ENCODE data around the gene ZSCAN31. TPM values are rescaled to one million over a fixed set of nuclear protein-coding genes. Genes with fewer than 3 reads are reported as not detected.

ZSCAN31 gene
- total RNA-seq, 1 donor from 2014 or later: 15.7 TPM

DNA sequence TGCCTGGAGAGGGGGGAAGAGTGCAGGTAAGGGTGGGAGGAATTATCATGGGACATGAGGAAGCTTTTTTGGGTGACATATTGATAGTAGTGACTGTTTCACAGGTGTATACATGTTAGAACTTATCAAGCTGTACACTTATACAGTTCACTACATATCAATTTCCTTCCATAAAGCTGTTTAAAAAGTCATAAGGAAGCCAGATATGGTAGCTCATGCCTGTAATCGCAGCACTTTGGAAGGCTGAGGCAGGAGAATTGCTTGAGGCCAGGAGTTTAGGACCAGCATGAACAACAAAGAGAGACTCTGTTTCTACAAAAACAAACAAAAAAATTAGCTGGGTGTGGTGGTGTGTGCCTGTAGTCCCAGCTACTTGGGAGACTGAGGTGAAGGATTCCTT is 41.9 kb upstream of the ZSCAN31 start:
- peaks cover 36% of the 10 kb centered on the region for H3K36me3 ChIP-seq
- intact Hi-C loops (cut with DNase I): no loop called here
- no peaks in the 10 kb centered on the region for H3K27me3 ChIP-seq (ENCODE audit: low read depth)
- H3K4me3 ChIP-seq: no peak overlapping the region
- H3K27ac ChIP-seq: no peak overlapping the region
- H3K9me3 ChIP-seq: no peaks in the 10 kb centered on the region
- H3K4me1 ChIP-seq: peaks cover 10% of the 10 kb centered on the region
- ATAC-seq: no peak
- no peak for DNase-seq
- TF ChIP-seq, protein P1, sequence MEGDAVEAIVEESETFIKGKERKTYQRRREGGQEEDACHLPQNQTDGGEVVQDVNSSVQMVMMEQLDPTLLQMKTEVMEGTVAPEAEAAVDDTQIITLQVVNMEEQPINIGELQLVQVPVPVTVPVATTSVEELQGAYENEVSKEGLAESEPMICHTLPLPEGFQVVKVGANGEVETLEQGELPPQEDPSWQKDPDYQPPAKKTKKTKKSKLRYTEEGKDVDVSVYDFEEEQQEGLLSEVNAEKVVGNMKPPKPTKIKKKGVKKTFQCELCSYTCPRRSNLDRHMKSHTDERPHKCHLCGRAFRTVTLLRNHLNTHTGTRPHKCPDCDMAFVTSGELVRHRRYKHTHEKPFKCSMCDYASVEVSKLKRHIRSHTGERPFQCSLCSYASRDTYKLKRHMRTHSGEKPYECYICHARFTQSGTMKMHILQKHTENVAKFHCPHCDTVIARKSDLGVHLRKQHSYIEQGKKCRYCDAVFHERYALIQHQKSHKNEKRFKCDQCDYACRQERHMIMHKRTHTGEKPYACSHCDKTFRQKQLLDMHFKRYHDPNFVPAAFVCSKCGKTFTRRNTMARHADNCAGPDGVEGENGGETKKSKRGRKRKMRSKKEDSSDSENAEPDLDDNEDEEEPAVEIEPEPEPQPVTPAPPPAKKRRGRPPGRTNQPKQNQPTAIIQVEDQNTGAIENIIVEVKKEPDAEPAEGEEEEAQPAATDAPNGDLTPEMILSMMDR (IDR thresholded peaks at IDR 0.05): no peak

DNA sequence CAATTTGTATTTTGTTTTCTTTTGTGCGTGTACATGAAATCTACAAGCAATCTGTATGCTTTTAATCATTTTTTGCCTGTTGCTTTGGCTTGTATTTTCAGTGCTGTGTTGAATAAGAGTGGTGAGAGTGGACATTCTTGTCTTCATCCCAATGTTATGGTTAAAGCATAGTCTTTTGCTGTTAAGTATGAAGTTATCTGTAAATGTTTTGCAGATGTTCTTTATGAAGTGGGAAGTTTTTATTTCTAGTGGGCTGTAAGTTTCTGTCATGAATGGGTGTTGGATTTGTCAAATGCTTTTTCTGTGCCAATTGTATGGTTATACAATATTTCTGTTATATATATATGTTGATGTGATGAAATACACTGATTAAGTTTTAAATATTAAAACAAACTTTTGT is 38.0 kb upstream of the ZSCAN31 start:
- no peak overlapping the region for H3K27ac ChIP-seq
- TF ChIP-seq, protein P1 (IDR thresholded peaks at IDR 0.05): no peak
- H3K4me3 ChIP-seq: no peak overlapping the region
- DNase-seq (no peak), ATAC-seq (no peak)
- H3K36me3 ChIP-seq: peaks cover 9% of the 10 kb centered on the region
- no peaks in the 10 kb centered on the region for H3K9me3 ChIP-seq
- H3K4me1 ChIP-seq: no peaks in the 10 kb centered on the region
- intact Hi-C loops (cut with DNase I): no loop called here
- no peaks in the 10 kb centered on the region for H3K27me3 ChIP-seq (ENCODE audit: low read depth)

DNA sequence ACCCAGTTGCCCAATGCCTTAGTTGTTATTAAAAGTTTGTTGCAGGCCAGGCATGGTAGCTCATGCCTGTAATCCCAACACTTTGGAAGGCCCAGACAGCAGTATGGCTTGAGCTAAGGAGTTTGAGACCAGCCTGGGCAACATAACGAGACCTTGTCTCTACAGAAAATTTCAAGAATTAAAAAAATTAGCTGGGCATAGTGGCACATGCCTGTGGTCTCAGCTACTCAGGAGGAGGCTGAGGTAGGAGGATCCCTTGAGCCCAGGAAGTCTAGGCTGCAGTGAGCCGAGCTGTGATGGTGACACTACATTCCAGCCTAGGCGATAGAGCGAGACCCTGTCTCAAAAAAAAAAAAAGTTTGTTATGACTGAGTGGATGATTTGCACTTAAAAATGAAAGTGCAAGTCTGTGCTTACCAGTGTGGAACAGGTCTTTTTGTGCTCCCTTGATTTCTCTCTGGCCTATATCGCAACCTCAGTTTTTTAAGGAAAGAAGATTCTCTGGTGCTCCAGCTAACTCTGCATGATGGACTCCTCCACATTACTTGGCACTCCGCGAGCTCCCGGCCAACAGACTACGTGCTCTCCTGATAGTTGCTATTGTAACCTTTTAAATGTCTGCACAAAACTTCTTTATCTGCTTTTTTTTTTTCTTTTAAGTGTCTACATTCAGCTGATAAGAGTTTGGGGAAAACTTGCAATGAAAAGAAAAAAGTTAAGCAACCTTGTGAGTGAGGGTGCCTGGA is 35.9 kb upstream of the ZSCAN31 start:
- no peak overlapping the region for H3K4me3 ChIP-seq
- no peak overlapping the region for H3K27ac ChIP-seq
- H3K36me3 ChIP-seq: peaks cover 7% of the 10 kb centered on the region
- intact Hi-C loops (cut with DNase I): no loop called here
- no peak for DNase-seq
- no peaks in the 10 kb centered on the region for H3K27me3 ChIP-seq (ENCODE audit: low read depth)
- TF ChIP-seq, protein P1 (IDR thresholded peaks at IDR 0.05): no peak
- no peaks in the 10 kb centered on the region for H3K9me3 ChIP-seq
- H3K4me1 ChIP-seq: no peaks in the 10 kb centered on the region
- no peak for ATAC-seq

DNA sequence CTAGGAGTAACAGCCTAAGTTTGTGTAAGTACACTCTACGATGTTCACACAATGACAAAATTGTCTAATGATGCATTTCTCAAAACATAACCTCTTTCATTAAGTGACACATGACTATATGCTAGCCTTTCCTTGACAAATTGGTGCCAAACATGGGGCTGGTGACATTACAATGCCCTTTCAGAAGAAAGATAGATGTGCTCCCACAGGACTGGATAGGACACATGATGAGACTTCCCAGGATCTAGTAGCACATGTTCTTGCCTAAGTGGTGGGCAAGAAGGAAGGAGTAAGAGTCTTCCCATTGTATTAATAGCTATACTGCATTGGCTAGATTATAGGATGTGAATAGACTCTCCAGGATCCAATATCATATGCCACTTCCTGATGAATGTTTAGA is 35.3 kb upstream of the ZSCAN31 start:
- Histone ChIP-seq H3K4me3 (no peak overlapping the region), H3K27ac (no peak overlapping the region), H3K4me1 (no peaks in the 10 kb centered on the region), H3K9me3 (no peaks in the 10 kb centered on the region), H3K27me3 (ENCODE audit: low read depth) (no peaks in the 10 kb centered on the region), H3K36me3 (peaks cover 13% of the 10 kb centered on the region)
- TF ChIP-seq, protein P1 (IDR thresholded peaks at IDR 0.05): no peak
- DNase-seq (no peak), ATAC-seq (no peak)
- intact Hi-C loops (cut with DNase I): no loop called here

DNA sequence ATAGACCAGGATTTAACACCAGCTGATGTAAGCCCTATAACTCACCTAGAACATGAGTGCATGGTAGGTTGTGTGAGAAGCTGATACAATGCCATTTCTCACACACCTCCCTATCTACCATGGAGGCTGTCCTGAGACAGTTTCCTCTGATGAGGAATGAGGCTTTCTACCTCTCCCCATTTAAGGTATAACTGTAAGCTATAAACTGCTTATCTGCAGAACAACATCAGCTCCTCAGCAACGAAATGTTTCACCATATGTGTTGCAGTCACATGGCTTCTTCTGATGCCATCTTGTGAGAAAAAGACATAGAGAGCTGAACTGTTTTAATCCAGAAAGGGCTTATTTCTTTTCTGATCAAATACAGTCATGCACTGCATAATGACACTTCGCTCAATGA is 34.5 kb upstream of the ZSCAN31 start:
- intact Hi-C loops (cut with DNase I): no loop called here
- Histone ChIP-seq H3K4me1 (no peaks in the 10 kb centered on the region), H3K36me3 (peaks cover 22% of the 10 kb centered on the region), H3K27me3 (ENCODE audit: low read depth) (no peaks in the 10 kb centered on the region), H3K27ac (no peak overlapping the region), H3K9me3 (no peaks in the 10 kb centered on the region), H3K4me3 (no peak overlapping the region)
- TF ChIP-seq, protein P1 (IDR thresholded peaks at IDR 0.05): no peak
- DNase-seq (no peak), ATAC-seq (no peak)
